ENCODE measurements around the gene CUBN. TPM values are rescaled to one million over a fixed set of nuclear protein-coding genes. Genes with fewer than 3 reads are reported as not detected.

The CUBN gene
- 4.0 TPM for polyA plus RNA-seq (2013, experiment 1 of 2)
- polyA plus RNA-seq (2013, experiment 2 of 2), result 2.5 TPM

- H3K27ac ChIP-seq (ENCODE audit: low read depth, low read length, severe bottlenecking), result no peak within 1 kb of the TSS
- no peaks in the 10 kb centered on the region for H3K36me3 ChIP-seq (ENCODE audit: control insufficient read depth, insufficient read depth, low read length)
- WGBS, 2 experiments (ENCODE audit: insufficient coverage in 2 of 2), result 100% methylated on average over 1 of the region's 1 CpG
- no peaks in the 10 kb centered on the region for H3K9me3 ChIP-seq (ENCODE audit: control insufficient read depth, low read length)
- peaks cover 4% of the 10 kb centered on the region for H3K4me1 ChIP-seq (ENCODE audit: control insufficient read depth, insufficient read depth, low read length, poor library complexity, severe bottlenecking)
- H3K4me3 ChIP-seq (ENCODE audit: extremely low read depth, insufficient read depth, low read length, poor library complexity, severe bottlenecking), result no peak within 1 kb of the TSS
Measured at GRCh38 chr10:17129741-17130140, at the start of gene CUBN. Gene CUBN (minus strand): TSS chr10:17129811. CDS start chr10:17129765, 46 bp downstream.

- no peak overlapping the region for H3K27ac ChIP-seq (ENCODE audit: low read depth, low read length, severe bottlenecking)
- H3K36me3 ChIP-seq (ENCODE audit: control insufficient read depth, insufficient read depth, low read length), result no peaks in the 10 kb centered on the region
- H3K4me3 ChIP-seq (ENCODE audit: extremely low read depth, insufficient read depth, low read length, poor library complexity, severe bottlenecking), result no peak overlapping the region
- WGBS, 2 experiments (ENCODE audit: insufficient coverage in 2 of 2), result no CpG with 5 or more reads among the region's 3 CpGs
- H3K9me3 ChIP-seq (ENCODE audit: control insufficient read depth, low read length), result no peaks in the 10 kb centered on the region
- peaks cover 8% of the 10 kb centered on the region for H3K4me1 ChIP-seq (ENCODE audit: control insufficient read depth, insufficient read depth, low read length, poor library complexity, severe bottlenecking)
Measured at GRCh38 chr10:17179002-17179401, 49.4 kb upstream of the CUBN start.

DNA sequence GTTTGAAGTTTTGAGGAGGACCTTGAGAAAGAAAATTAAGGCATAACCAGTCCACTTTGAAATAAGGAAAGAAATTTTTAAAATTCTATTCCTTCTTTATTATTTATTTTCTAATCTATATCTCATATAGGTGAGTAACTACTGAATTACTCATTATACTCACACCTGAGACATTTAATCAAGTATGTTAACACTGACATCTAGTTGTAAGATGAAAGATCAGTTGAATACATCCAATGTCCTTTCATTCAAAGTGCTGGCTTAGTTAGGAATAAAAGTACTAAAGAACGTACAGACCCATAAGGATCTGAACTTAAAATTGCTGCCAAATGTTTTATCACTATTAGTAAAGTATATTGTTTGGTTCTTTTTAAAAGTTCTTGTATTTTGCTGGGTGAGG is 48.4 kb upstream of the CUBN start:
- no CpG with 5 or more reads among the region's 1 CpG for WGBS, 2 experiments (ENCODE audit: insufficient coverage in 2 of 2)
- no peak overlapping the region for H3K27ac ChIP-seq (ENCODE audit: low read depth, low read length, severe bottlenecking)
- H3K9me3 ChIP-seq (ENCODE audit: control insufficient read depth, low read length), result no peaks in the 10 kb centered on the region
- H3K36me3 ChIP-seq (ENCODE audit: control insufficient read depth, insufficient read depth, low read length), result no peaks in the 10 kb centered on the region
- peaks cover 8% of the 10 kb centered on the region for H3K4me1 ChIP-seq (ENCODE audit: control insufficient read depth, insufficient read depth, low read length, poor library complexity, severe bottlenecking)
- H3K4me3 ChIP-seq (ENCODE audit: extremely low read depth, insufficient read depth, low read length, poor library complexity, severe bottlenecking), result no peak overlapping the region

GRCh38 chr10:17177014-17177413 is 47.4 kb upstream of the CUBN start:
- 67% methylated on average over 1 of the region's 1 CpG; no CpG with 5 or more reads in 1 of the 2 experiments for WGBS, 2 experiments (ENCODE audit: insufficient coverage in 2 of 2)
- H3K36me3 ChIP-seq (ENCODE audit: control insufficient read depth, insufficient read depth, low read length), result no peaks in the 10 kb centered on the region
- no peak overlapping the region for H3K4me3 ChIP-seq (ENCODE audit: extremely low read depth, insufficient read depth, low read length, poor library complexity, severe bottlenecking)
- H3K4me1 ChIP-seq (ENCODE audit: control insufficient read depth, insufficient read depth, low read length, poor library complexity, severe bottlenecking), result peaks cover 8% of the 10 kb centered on the region
- no peaks in the 10 kb centered on the region for H3K9me3 ChIP-seq (ENCODE audit: control insufficient read depth, low read length)
- no peak overlapping the region for H3K27ac ChIP-seq (ENCODE audit: low read depth, low read length, severe bottlenecking)

GRCh38 chr10:17176091-17176490 is 46.5 kb upstream of the CUBN start:
- Histone ChIP-seq H3K4me3 (ENCODE audit: extremely low read depth, insufficient read depth, low read length, poor library complexity, severe bottlenecking) (no peak overlapping the region), H3K36me3 (ENCODE audit: control insufficient read depth, insufficient read depth, low read length) (no peaks in the 10 kb centered on the region), H3K27ac (ENCODE audit: low read depth, low read length, severe bottlenecking) (no peak overlapping the region), H3K4me1 (ENCODE audit: control insufficient read depth, insufficient read depth, low read length, poor library complexity, severe bottlenecking) (peaks cover 8% of the 10 kb centered on the region), H3K9me3 (ENCODE audit: control insufficient read depth, low read length) (no peaks in the 10 kb centered on the region)

DNA sequence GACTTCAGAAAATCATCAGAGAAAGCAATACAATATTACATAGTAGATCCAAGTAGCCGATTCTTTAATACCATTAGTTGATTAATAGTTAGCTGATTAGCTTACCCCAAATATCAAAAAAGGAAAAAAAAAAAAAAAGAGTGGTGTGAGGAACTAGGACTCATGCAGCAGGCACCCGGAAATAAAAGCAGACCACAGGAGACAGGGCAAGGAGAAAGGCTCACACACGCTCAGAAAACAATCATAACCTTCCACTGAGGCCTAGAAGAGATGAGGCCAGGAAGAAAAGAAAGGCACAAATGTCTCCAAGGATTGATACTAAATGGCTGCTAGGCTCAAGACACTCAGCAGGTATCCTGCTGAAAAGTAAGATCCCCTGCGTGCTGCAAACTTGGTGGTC is 45.9 kb upstream of the CUBN start:
- WGBS, 2 experiments (ENCODE audit: insufficient coverage in 2 of 2), result 61 to 62% methylated on average over 2 to 3 of the region's 4 CpGs
- peaks cover 8% of the 10 kb centered on the region for H3K4me1 ChIP-seq (ENCODE audit: control insufficient read depth, insufficient read depth, low read length, poor library complexity, severe bottlenecking)
- no peak overlapping the region for H3K4me3 ChIP-seq (ENCODE audit: extremely low read depth, insufficient read depth, low read length, poor library complexity, severe bottlenecking)
- H3K9me3 ChIP-seq (ENCODE audit: control insufficient read depth, low read length), result no peaks in the 10 kb centered on the region
- H3K36me3 ChIP-seq (ENCODE audit: control insufficient read depth, insufficient read depth, low read length), result no peaks in the 10 kb centered on the region
- no peak overlapping the region for H3K27ac ChIP-seq (ENCODE audit: low read depth, low read length, severe bottlenecking)

GRCh38 chr10:17174626-17175025 is 45.0 kb upstream of the CUBN start:
- Histone ChIP-seq H3K4me3 (ENCODE audit: extremely low read depth, insufficient read depth, low read length, poor library complexity, severe bottlenecking) (no peak overlapping the region), H3K27ac (ENCODE audit: low read depth, low read length, severe bottlenecking) (no peak overlapping the region), H3K9me3 (ENCODE audit: control insufficient read depth, low read length) (no peaks in the 10 kb centered on the region), H3K36me3 (ENCODE audit: control insufficient read depth, insufficient read depth, low read length) (no peaks in the 10 kb centered on the region), H3K4me1 (ENCODE audit: control insufficient read depth, insufficient read depth, low read length, poor library complexity, severe bottlenecking) (peaks cover 9% of the 10 kb centered on the region)

- Histone ChIP-seq H3K27ac (ENCODE audit: low read depth, low read length, severe bottlenecking) (peak overlapping the region; percentile 62), H3K4me3 (ENCODE audit: extremely low read depth, insufficient read depth, low read length, poor library complexity, severe bottlenecking) (no peak overlapping the region), H3K9me3 (ENCODE audit: control insufficient read depth, low read length) (no peaks in the 10 kb centered on the region), H3K36me3 (ENCODE audit: control insufficient read depth, insufficient read depth, low read length) (no peaks in the 10 kb centered on the region), H3K4me1 (ENCODE audit: control insufficient read depth, insufficient read depth, low read length, poor library complexity, severe bottlenecking) (peaks cover 14% of the 10 kb centered on the region)
- 67 to 83% methylated on average over 1 to 3 of the region's 4 CpGs for WGBS, 2 experiments (ENCODE audit: insufficient coverage in 2 of 2)
Measured at GRCh38 chr10:17171141-17171641, 41.6 kb upstream of the CUBN start.

DNA sequence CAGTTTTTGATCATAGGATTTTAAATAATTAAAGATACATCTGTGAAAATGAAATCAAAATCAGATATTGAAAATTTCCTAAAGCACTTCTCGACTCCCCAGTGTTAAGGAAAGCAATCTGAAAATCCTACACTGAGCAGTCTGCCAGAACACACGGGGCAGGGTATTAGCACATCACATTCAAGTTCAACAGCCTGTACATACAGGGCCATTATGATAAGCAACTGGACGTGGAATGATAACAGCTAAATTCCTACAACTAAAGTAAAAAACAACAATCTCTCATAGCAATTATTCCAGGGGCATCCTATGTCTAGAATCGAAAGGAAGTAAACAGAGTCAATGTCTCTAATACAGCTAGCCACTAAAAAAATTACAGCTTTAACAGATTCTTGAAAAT is 40.2 kb upstream of the CUBN start:
- H3K27ac ChIP-seq (ENCODE audit: low read depth, low read length, severe bottlenecking), result no peak overlapping the region
- 96 to 100% methylated on average over 1 to 2 of the region's 4 CpGs for WGBS, 2 experiments (ENCODE audit: insufficient coverage in 2 of 2)

GRCh38 chr10:17166699-17167098 is 37.1 kb upstream of the CUBN start:
- no peaks in the 10 kb centered on the region for H3K9me3 ChIP-seq (ENCODE audit: control insufficient read depth, low read length)
- 79 to 81% methylated on average over 3 of the region's 3 CpGs for WGBS, 2 experiments (ENCODE audit: insufficient coverage in 2 of 2)
- no peak overlapping the region for H3K4me3 ChIP-seq (ENCODE audit: extremely low read depth, insufficient read depth, low read length, poor library complexity, severe bottlenecking)

More for the DNA sequence above, 40.2 kb upstream of the CUBN start:
- Histone ChIP-seq H3K4me1 (ENCODE audit: control insufficient read depth, insufficient read depth, low read length, poor library complexity, severe bottlenecking) (peaks cover 6% of the 10 kb centered on the region), H3K4me3 (ENCODE audit: extremely low read depth, insufficient read depth, low read length, poor library complexity, severe bottlenecking) (no peak overlapping the region), H3K9me3 (ENCODE audit: control insufficient read depth, low read length) (no peaks in the 10 kb centered on the region), H3K36me3 (ENCODE audit: control insufficient read depth, insufficient read depth, low read length) (no peaks in the 10 kb centered on the region)

GRCh38 chr10:17162828-17163227 is 33.2 kb upstream of the CUBN start:
- no peaks in the 10 kb centered on the region for H3K36me3 ChIP-seq (ENCODE audit: control insufficient read depth, insufficient read depth, low read length)
- WGBS, 2 experiments (ENCODE audit: insufficient coverage in 2 of 2), result 90 to 92% methylated on average over 1 to 2 of the region's 2 CpGs
- no peak overlapping the region for H3K27ac ChIP-seq (ENCODE audit: low read depth, low read length, severe bottlenecking)
- H3K4me1 ChIP-seq (ENCODE audit: control insufficient read depth, insufficient read depth, low read length, poor library complexity, severe bottlenecking), result no peaks in the 10 kb centered on the region
- no peak overlapping the region for H3K4me3 ChIP-seq (ENCODE audit: extremely low read depth, insufficient read depth, low read length, poor library complexity, severe bottlenecking)
- no peaks in the 10 kb centered on the region for H3K9me3 ChIP-seq (ENCODE audit: control insufficient read depth, low read length)

More at GRCh38 chr10:17166699-17167098, 37.1 kb upstream of the CUBN start:
- H3K4me1 ChIP-seq (ENCODE audit: control insufficient read depth, insufficient read depth, low read length, poor library complexity, severe bottlenecking), result peaks cover 6% of the 10 kb centered on the region
- H3K27ac ChIP-seq (ENCODE audit: low read depth, low read length, severe bottlenecking), result no peak overlapping the region
- no peaks in the 10 kb centered on the region for H3K36me3 ChIP-seq (ENCODE audit: control insufficient read depth, insufficient read depth, low read length)

Measured in mesodermal cell (in vitro differentiated cells).